ENCODE measurements around the gene CEP20. TPM values are rescaled to one million over a fixed set of nuclear protein-coding genes. Genes with fewer than 3 reads are reported as not detected.
"Not testable (repeated sequence)": the region's sequence is repeated elsewhere in the genome, so short reads cannot be mapped to it uniquely, and the experiment has no call there.

The CEP20 gene
- total RNA-seq, 2 experiments from 2014 or later = 30.6 to 43.6 TPM

DNA sequence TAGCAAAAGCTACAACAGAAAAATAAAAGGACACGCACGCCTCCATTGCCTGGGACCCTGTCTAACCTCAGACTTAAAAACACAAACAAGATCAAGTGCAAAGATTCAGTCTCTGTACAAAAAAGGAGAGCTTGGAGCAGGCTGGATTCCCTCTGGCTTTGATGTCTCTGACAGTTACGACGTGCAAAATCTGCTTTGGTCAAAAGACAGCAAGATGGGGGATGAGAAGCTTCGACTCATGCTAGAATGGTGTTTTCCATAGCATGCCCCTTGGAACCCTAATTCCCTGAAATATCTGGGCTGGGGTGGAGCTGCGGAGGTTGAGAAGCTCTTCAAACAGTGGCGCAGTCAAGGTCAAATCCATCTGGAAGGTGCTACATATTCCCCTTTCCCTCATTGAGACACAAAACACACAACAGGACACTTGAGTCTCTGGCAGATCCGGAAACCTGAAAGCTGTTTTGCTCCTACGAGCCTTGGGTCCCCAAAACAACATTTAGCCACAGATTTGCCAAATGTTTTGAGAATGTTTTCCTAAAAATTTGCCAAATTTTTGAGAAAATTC lies 40.7 kb downstream of the CEP20 start:
- H3K4me1 Mint-ChIP-seq = no peaks in the 10 kb centered on the region
- peaks cover 8% of the 10 kb centered on the region for H3K27me3 Mint-ChIP-seq
- CTCF ChIA-PET = interaction anchor here (1.5 kb wide), 1 partner anchor 13 kb away, joined by 3 read pairs; no protein-coding TSS in a partner anchor
- no peak overlapping the region for H3K27ac Mint-ChIP-seq
- H3K4me3 Mint-ChIP-seq = no peak overlapping the region
- no peaks in the 10 kb centered on the region for H3K36me3 Mint-ChIP-seq
- DNase-seq (no peak), ATAC-seq (no peak)
- no peaks in the 10 kb centered on the region for H3K9me3 Mint-ChIP-seq (ENCODE audit: low read depth)

DNA sequence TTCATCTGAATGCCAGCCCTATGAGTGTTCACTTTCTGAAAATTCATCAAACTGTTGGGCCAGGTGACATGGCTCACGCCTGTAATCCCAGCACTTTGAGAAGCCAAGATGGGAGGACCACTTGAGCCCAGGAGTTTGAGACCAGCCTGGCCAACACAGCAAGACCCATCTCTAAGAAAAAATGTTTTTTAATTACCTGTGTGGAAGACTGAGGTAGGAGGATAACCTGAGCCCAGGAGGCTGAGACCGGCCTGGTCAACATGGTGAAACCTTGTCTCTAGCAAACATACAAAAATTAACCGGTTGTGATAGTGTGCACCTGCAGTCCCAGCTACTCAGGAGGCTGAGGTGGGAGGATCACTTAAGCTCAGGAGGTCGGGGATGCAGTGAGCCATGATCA lies 41.9 kb downstream of the CEP20 start:
- H3K27ac Mint-ChIP-seq = no peak overlapping the region
- DNase-seq (no peak), ATAC-seq (no peak)
- H3K4me3 Mint-ChIP-seq = no peak overlapping the region
- CTCF ChIA-PET = interaction anchor here (1.5 kb wide), 1 partner anchor 12 kb away, joined by 3 read pairs; no protein-coding TSS in a partner anchor
- no peaks in the 10 kb centered on the region for H3K4me1 Mint-ChIP-seq
- H3K27me3 Mint-ChIP-seq = peaks cover 8% of the 10 kb centered on the region
- H3K36me3 Mint-ChIP-seq = no peaks in the 10 kb centered on the region
- no peaks in the 10 kb centered on the region for H3K9me3 Mint-ChIP-seq (ENCODE audit: low read depth)

DNA sequence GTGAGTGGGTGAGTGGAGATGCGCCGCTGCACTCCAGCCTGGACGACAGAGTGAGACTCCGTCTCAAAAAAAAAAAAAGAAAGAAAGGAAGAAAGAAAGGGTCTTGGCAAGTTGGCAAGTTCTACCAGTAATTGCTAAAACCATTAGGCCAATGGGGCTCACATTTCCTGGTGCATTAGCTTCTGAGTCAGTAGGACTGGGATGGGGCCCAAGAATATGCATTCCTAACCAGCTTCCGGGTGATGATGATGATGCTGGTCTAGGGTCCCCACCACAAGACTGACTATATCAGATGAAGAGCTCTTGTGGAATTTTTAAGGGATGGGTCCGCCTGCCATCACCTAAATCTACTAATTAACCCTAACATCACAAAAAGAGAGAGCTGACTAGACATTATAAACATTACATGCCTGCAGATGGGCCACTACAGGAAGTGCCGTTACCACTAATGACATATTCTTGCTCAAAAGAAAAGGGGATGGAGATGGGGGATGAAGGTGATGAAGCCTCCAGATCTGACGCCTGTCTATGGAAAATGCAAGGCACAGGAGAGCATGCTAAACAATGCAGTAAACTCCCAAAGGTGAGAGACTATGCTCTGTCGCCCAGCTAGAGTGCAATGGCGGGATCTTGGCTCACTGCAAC lies 44.6 kb downstream of the CEP20 start:
- H3K4me3 Mint-ChIP-seq = no peak overlapping the region
- CTCF ChIA-PET = no interaction called here
- DNase-seq = no peak
- no peak overlapping the region for H3K27ac Mint-ChIP-seq
- no peaks in the 10 kb centered on the region for H3K36me3 Mint-ChIP-seq
- peaks cover 11% of the 10 kb centered on the region for H3K27me3 Mint-ChIP-seq
- H3K9me3 Mint-ChIP-seq (ENCODE audit: low read depth) = no peaks in the 10 kb centered on the region
- no peak for ATAC-seq
- H3K4me1 Mint-ChIP-seq = no peaks in the 10 kb centered on the region

DNA sequence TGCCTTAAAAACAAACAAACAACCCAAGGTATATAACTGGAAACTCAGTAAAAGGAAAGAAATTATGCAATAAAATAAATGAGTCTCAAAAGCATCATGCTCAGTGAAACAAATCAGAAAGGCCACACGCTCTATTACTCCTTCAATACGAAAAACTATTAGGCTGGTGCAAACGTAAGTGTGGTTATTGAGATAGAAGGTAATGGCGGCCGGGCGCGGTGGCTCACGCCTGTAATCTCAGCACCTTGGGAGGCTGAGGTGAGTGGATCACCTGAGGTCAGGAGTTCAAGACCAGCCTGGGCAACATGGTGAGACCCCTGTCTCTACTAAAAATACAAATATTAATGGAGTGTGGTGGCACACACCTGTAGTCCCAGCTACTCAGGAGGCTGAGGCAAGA lies 49.2 kb downstream of the CEP20 start:
- not testable (repeated sequence) for H3K4me3 Mint-ChIP-seq; H3K27ac Mint-ChIP-seq; DNase-seq; H3K9me3 Mint-ChIP-seq (ENCODE audit: low read depth); H3K36me3 Mint-ChIP-seq; ATAC-seq
- Mint-ChIP-seq H3K4me1 (peaks cover 16% of the 10 kb centered on the region), H3K27me3 (peaks cover 11% of the 10 kb centered on the region)
- CTCF ChIA-PET = interaction anchor here (1.0 kb wide), 1 partner anchor 16 kb away, joined by 3 read pairs; no protein-coding TSS in a partner anchor

DNA sequence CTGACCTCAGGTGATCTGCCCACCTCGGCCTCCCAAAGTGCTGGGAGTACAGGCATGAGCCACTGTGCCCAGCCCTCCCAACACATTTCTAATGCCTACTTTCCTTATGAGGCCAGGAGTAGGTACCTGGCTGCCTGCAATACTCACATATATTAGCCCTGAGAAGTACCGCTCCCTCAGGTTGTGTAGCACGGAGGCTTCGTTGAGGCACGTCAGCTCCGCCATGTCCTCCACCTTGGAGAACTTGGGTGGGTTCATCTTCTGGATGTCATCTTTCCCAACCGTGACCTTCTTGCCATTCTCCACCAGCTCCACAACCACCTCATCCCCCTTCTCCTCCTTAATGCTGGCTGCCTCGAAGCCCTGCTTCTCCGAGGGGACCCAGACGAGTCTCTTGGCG lies 50.6 kb downstream of the CEP20 start:
- Mint-ChIP-seq H3K4me1 (peaks cover 16% of the 10 kb centered on the region), H3K27ac (no peak overlapping the region), H3K36me3 (peaks cover 2% of the 10 kb centered on the region), H3K27me3 (peaks cover 13% of the 10 kb centered on the region), H3K9me3 (ENCODE audit: low read depth) (no peaks in the 10 kb centered on the region), H3K4me3 (no peak overlapping the region)
- DNase-seq = no peak
- CTCF ChIA-PET = no interaction called here
- ATAC-seq = no peak

DNA sequence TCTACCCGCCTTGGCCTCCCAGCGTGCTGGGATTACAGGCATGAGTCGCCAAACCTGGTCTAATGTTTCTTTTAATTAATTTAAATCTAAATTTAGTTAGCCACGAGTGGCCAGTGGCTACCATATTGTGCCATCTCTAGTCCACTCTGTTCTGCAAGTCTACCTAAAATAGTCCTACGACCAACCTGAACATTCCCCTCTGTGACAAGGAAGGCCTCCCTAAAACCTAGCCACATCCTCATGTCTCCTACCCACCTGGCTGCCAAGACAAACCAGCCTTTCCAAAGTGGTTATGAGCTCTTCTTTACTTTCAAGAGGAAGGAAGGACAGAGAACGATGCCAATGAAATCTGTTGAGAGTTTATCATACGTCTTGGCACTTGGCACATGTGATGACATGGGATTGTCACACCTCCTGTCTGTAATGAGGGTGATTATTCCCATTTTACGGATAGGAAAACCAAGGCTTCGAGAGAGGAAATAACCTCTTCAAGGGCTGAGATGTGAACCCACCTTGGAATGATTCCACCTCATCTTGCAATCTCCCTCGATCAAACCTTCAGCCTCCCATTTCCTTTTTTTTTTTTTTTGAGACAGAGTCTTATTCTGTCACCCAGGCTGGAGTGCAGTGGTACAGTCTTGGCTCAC lies 51.3 kb downstream of the CEP20 start:
- Mint-ChIP-seq H3K36me3 (peaks cover 2% of the 10 kb centered on the region), H3K4me1 (peaks cover 16% of the 10 kb centered on the region), H3K9me3 (ENCODE audit: low read depth) (no peaks in the 10 kb centered on the region), H3K27me3 (peaks cover 13% of the 10 kb centered on the region), H3K27ac (no peak overlapping the region), H3K4me3 (no peak overlapping the region)
- CTCF ChIA-PET = interaction anchor here (1.6 kb wide), 1 partner anchor 15 kb away, joined by 5 read pairs; no protein-coding TSS in a partner anchor
- no peak for DNase-seq
- ATAC-seq = no peak

DNA sequence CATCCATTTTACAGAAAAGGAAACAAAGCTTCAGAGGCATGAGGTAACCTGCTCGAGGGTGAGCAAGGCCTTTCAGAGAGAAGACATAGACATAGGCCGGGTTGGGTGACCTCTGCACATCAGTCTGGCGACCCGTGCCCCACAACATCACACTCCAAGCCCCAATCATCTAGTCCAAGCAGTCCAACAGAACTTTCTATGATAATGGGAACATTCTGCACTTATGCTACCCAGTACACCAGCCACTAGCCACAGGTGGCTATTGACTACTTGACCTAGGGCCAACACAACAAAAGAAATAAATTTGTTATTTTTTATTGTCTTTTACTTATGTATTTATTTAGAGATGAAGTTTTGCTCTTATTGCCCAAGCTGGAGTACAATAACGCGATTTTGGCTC lies 52.3 kb downstream of the CEP20 start:
- Mint-ChIP-seq H3K27me3 (peaks cover 17% of the 10 kb centered on the region), H3K27ac (no peak overlapping the region), H3K9me3 (ENCODE audit: low read depth) (no peaks in the 10 kb centered on the region), H3K36me3 (peaks cover 2% of the 10 kb centered on the region), H3K4me1 (peaks cover 16% of the 10 kb centered on the region), H3K4me3 (no peak overlapping the region)
- CTCF ChIA-PET = interaction anchor here (1.6 kb wide), 1 partner anchor 14 kb away, joined by 5 read pairs; no protein-coding TSS in a partner anchor
- no peak for ATAC-seq
- no peak for DNase-seq

DNA sequence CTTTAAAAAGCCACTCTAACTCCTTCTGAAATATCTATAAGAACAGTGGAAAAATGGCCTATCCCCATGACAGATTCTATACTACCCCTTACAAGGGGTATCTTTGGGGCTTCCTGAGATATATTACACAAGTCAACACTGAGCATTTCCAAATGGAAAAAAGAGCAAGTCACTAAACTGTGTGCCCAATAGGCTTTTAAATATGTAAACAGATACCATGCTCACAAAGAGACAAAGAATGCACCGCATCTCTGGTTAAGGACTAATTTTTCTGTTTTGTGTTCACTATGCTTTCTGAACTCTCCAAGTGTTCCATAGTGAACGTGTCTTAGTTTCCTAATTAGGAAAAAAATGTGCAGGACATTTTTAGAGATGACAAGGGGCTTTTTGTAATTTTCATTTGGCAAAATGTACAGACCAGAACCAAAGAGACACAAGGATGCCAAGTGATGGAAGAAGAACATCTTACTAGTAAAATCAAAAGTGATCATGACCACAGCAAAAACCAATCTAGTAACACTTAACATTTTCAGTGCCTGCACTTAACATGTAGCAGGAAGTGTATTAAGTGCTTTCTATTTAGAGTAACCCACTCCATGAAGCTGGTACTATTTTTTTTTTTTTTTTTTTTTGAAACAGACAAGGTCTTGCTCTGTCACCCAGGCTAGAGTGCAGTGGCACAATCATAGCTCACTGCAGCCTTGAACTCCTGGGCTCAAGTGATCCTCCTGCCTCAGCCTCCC lies 53.1 kb downstream of the CEP20 start:
- Mint-ChIP-seq H3K27me3 (peaks cover 15% of the 10 kb centered on the region), H3K4me1 (peaks cover 16% of the 10 kb centered on the region), H3K36me3 (peaks cover 2% of the 10 kb centered on the region), H3K27ac (no peak overlapping the region), H3K4me3 (no peak overlapping the region), H3K9me3 (ENCODE audit: low read depth) (no peaks in the 10 kb centered on the region)
- ATAC-seq = peak; percentile 91
- no peak for DNase-seq
- CTCF ChIA-PET = interaction anchor here (0.7 to 1.6 kb wide), 4 partner anchors 12 to 261 kb away, joined by 3 to 5 read pairs (median 4); no protein-coding TSS in a partner anchor

DNA sequence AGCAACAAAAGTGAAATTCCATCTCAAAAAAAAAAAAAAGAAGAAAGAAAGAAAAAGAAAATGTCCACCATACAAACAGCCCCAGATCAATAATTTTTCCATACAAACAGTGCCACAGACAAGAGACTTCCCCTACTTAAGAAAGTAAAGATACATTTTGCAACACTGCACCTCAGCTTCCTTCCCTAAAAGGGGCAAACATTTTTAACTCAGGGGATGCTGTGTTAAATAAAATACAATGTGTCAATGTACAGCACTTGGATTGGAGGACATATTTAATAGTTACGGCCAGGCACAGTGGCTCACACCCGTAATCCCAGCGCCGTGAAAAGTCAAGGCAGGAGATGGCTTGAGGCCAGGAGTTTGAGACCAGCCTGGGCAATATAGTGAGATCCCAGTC lies 53.9 kb downstream of the CEP20 start:
- peaks cover 2% of the 10 kb centered on the region for H3K36me3 Mint-ChIP-seq
- ATAC-seq (no peak), DNase-seq (no peak)
- no peak overlapping the region for H3K4me3 Mint-ChIP-seq
- peaks cover 13% of the 10 kb centered on the region for H3K27me3 Mint-ChIP-seq
- H3K4me1 Mint-ChIP-seq = peaks cover 16% of the 10 kb centered on the region
- no peak overlapping the region for H3K27ac Mint-ChIP-seq
- CTCF ChIA-PET = interaction anchor here (0.7 to 1.4 kb wide), 2 partner anchors 13 to 125 kb away, joined by 3 read pairs; no protein-coding TSS in a partner anchor
- no peaks in the 10 kb centered on the region for H3K9me3 Mint-ChIP-seq (ENCODE audit: low read depth)

DNA sequence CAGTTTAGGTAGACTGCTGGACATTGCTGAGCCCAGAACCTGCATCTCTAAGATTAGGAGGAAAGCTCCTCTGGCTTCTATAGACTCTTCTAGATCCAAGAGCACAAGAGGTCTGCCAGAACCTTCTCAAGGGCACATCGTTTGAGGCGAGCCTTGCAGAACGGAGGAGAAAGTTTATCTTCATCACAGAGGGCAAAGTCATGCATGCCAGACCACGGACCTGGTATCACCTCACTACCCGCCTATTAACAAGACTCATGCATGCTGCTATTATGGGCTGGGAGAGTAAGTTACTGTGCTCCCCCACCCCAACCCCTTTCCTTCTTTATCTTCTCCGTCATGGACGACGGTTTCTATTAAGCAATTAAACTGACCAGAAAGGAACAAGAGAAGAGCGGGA lies 54.9 kb downstream of the CEP20 start:
- Mint-ChIP-seq H3K4me3 (no peak overlapping the region), H3K27me3 (peaks cover 13% of the 10 kb centered on the region), H3K36me3 (peaks cover 2% of the 10 kb centered on the region), H3K27ac (no peak overlapping the region), H3K9me3 (ENCODE audit: low read depth) (no peaks in the 10 kb centered on the region), H3K4me1 (peaks cover 16% of the 10 kb centered on the region)
- CTCF ChIA-PET = interaction anchor here (1.4 to 1.5 kb wide), 2 partner anchors 12 to 14 kb away, joined by 3 to 6 read pairs; no protein-coding TSS in a partner anchor
- no peak for ATAC-seq
- no peak for DNase-seq

DNA sequence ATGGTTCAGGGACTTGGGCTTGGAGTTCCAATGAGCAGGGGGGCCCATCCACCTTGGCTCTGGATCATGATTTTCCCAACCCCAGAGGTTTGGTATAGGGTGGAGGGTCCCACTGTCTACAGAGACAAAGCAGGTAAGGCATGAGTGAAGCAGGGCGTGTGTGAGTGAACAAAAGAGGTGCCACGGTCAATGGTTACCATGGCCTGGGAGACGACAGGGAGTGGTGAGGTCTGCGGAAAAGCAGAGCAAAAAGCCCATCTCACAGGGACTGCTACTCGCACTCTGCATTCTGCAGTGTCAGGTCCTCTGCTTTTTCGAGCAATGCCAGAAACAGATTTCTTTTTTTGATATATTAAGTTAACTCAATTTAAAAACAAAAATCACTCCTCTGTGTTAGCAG lies 56.2 kb downstream of the CEP20 start:
- CTCF ChIA-PET = interaction anchor here (1.5 kb wide), 1 partner anchor 11 kb away, joined by 6 read pairs; no protein-coding TSS in a partner anchor
- Mint-ChIP-seq H3K4me1 (peaks cover 16% of the 10 kb centered on the region), H3K9me3 (ENCODE audit: low read depth) (no peaks in the 10 kb centered on the region), H3K36me3 (peaks cover 2% of the 10 kb centered on the region), H3K27ac (no peak overlapping the region), H3K4me3 (no peak overlapping the region), H3K27me3 (peaks cover 13% of the 10 kb centered on the region)
- DNase-seq = no peak
- no peak for ATAC-seq

DNA sequence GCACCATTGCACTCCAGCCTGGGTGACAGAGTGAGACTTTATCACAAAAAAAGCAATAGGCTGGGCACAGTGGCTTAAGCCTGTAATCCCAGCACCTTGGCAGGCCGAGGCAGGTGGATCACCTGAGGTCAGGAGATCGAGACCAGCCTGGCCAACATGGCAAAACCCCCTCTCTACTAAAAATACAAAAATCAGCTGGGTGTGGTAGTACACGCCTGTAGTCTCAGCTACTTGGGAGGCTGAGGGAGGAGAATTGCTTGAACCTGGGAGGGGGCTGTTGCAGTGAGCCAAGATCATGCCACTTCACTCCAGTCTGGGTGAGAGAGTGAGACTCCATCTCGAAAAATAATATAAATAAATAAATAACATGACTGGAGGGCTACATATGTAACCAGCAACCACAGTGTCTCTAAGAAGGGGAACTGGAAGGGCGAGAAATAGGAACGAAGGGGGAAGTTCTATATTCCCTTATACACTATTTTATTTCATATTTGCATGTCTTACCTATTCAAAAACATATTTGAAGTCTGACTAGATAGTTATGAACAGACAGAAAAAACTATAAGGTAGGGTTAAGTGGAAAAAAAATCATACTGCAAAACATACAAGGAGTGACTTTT lies 57.5 kb downstream of the CEP20 start:
- H3K9me3 Mint-ChIP-seq (ENCODE audit: low read depth) = no peaks in the 10 kb centered on the region
- peaks cover 15% of the 10 kb centered on the region for H3K27me3 Mint-ChIP-seq
- CTCF ChIA-PET = interaction anchor here (0.9 kb wide), 1 partner anchor 9 kb away, joined by 3 read pairs; no protein-coding TSS in a partner anchor
- H3K27ac Mint-ChIP-seq = no peak overlapping the region
- no peak overlapping the region for H3K4me3 Mint-ChIP-seq
- peaks cover 13% of the 10 kb centered on the region for H3K4me1 Mint-ChIP-seq
- ATAC-seq (no peak), DNase-seq (no peak)
- peaks cover 2% of the 10 kb centered on the region for H3K36me3 Mint-ChIP-seq

DNA sequence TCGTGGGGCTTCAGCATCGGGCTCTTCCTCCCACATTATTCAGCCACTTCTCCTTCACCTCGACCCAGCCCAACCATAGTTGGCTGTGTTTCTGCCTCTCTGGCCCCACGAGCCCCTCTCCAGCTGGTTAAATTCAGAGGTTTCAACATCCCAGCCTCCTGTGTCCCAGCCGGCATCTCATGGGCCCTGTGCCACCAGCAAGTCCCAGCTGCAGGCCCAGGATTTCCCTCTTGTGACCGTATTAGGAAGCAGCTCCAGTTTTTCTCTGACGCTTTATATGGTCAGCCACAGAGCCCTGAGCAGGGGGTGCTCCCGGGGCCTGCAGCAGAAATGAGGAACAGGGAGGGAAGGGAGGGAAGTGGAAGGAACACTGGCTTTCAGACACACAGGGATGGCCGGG lies 58.9 kb downstream of the CEP20 start:
- H3K4me1 Mint-ChIP-seq = peaks cover under 1% of the 10 kb centered on the region
- DNase-seq = no peak
- no peak overlapping the region for H3K4me3 Mint-ChIP-seq
- no peak for ATAC-seq
- no peak overlapping the region for H3K27ac Mint-ChIP-seq
- CTCF ChIA-PET = no interaction called here
- H3K9me3 Mint-ChIP-seq (ENCODE audit: low read depth) = no peaks in the 10 kb centered on the region
- peaks cover under 1% of the 10 kb centered on the region for H3K36me3 Mint-ChIP-seq
- peaks cover 18% of the 10 kb centered on the region for H3K27me3 Mint-ChIP-seq

All from activated CD8-positive, alpha-beta memory T cell treated with anti-CD3 and anti-CD28 coated beads, Interleukin-2, amount 10 ng/mL, durations not matched to agents 7 days and 5 days (primary cell).